Spleen (tissue), 11 donors: ENCODE results near the gene CD207. TPM values are rescaled to one million over a fixed set of nuclear protein-coding genes. Genes with fewer than 3 reads are reported as not detected.

Source experiments
- DNase-seq: peaks from one replicate; pipeline ENCODE4 v3.0.0-alpha.2; 2020
- H3K27ac ChIP-seq, 8 donors: fragments of 200-600 bp; sonication (generic) in 7 of 8; 1 replicate in 4 of 8; 2 replicates in 4 of 8; pipeline versions ENCODE4 v1.5.0 to v1.8.0; 2016 to 2021; ENCODE audit warnings: inconsistent platforms in 4 of 8, mild to moderate bottlenecking in 4 of 8, moderate library complexity in 1 of 8
- H3K27me3 ChIP-seq, 7 donors: fragments of 200-600 bp; sonication (generic) in 6 of 7; replicated peaks in 1 of 7; 1 replicate in 4 of 7; 2 replicates in 3 of 7; pipeline versions ENCODE4 v1.5.0 to v1.8.0; 2016 to 2021; ENCODE audit warnings: inconsistent platforms in 3 of 7, mild to moderate bottlenecking in 1 of 7
- H3K36me3 ChIP-seq, 6 donors: fragments of 200-600 bp; sonication (generic) in 5 of 6; 1 replicate in 4 of 6; 2 replicates in 2 of 6; pipeline versions ENCODE4 v1.5.0 to v1.8.0; 2016 to 2021; ENCODE audit warnings: inconsistent platforms in 2 of 6
- H3K4me1 ChIP-seq, 6 donors: fragments of 200-600 bp; sonication (generic) in 5 of 6; 1 replicate in 3 of 6; 2 replicates in 3 of 6; pipeline versions ENCODE4 v1.5.0 to v1.8.0; 2016 to 2021; ENCODE audit warnings: inconsistent platforms in 3 of 6
- H3K4me3 ChIP-seq, 8 donors: fragments of 200-600 bp; sonication (generic) in 7 of 8; 1 replicate in 4 of 8; 2 replicates in 4 of 8; pipeline versions ENCODE4 v1.5.0 to v1.8.0; 2016 to 2021; ENCODE audit warnings: inconsistent platforms in 4 of 8, mild to moderate bottlenecking in 4 of 8, moderate library complexity in 2 of 8
- H3K9me3 ChIP-seq, 8 donors: fragments of 200-600 bp; sonication (generic) in 7 of 8; 1 replicate in 4 of 8; 2 replicates in 4 of 8; pipeline versions ENCODE4 v1.5.0 to v1.8.0; 2016 to 2021; ENCODE audit warnings: inconsistent platforms in 4 of 8
- POLR2A ChIP-seq, 3 donors: fragments of 450-650 bp; IDR thresholded peaks; one replicate each; pipeline ENCODE4 v1.5.1; 2017; ENCODE audit warnings: antibody characterized with exemption in 3 of 3, mild to moderate bottlenecking in 1 of 3
- POLR2AphosphoS5 ChIP-seq, 3 donors: sonication (generic); formaldehyde crosslinking; IDR thresholded peaks; one replicate each; pipeline ENCODE4 v1.5.1; 2017; ENCODE audit warnings: antibody characterized with exemption in 3 of 3
- WGBS, 5 donors: extraction: QIAGEN DNeasy Blood & Tissue Kit in 3 of 5; methylation state at CpG; one replicate each; pipeline versions ENCODE4 v1.1.5 to v1.1.7; 2013 to 2018; 5-methylcytosine and 5-hydroxymethylcytosine counted together
- intact Hi-C: fragments of 100-400 bp; cut with DNase I; formaldehyde crosslinking; loops from one replicate; pipeline ENCODE4 v1.15.0; 2023; ENCODE audit warnings: low total_unique reads
- polyA plus RNA-seq, 3 donors: library from polyadenylated mRNA; stranded (reverse); fragments of 200-250 nt; gene quantifications; one replicate each; pipeline ENCODE4 v1.2.1, GENCODE V29; 2013
- total RNA-seq, 7 donors: library from RNA; depleted of rRNA in 3 of 7; stranded (reverse); fragments of >200 nt in 3 of 7; fragmentation: NEBNext Ultra II Directional in 4 of 7; extraction: Animal tissue kit (Norgen Biotek cat#: 25700) in 4 of 7; gene quantifications; one replicate each; pipeline versions ENCODE4 v1.1.0 to v1.2.1, GENCODE V29; 2016 to 2021
- TF ChIP-seq, protein P1 (sequence below), 11 experiments: fragments of 200-600 bp in 7 of 11; fragments of 450-650 bp in 4 of 11; sonication (generic) in 4 of 11; IDR thresholded peaks in 8 of 11; conservative IDR thresholded peaks in 3 of 11; 1 replicate in 7 of 11; 2 replicates in 4 of 11; pipeline versions ENCODE4 v1.4.0 to v1.8.0; 2016 to 2021; ENCODE audit warnings: antibody characterized with exemption in 11 of 11, inconsistent platforms in 4 of 11, mild to moderate bottlenecking in 1 of 11
- donor health status: healthy with polysubstance abuse.
- donor health status: DM: no; HTN: no; CAD: no; lungs with moderate emphysema.
- donor health status: DM: no; HTN: no; CAD: no.
- donor health status: Bipolar disorder and iron deficiency.
- donor health status: healthy.
- donor health status: DM: no; HTN: no; CAD: no.
- donor health status: DM: yes; HTN: yes; CAD: no.

CD207 gene
- total and polyA plus RNA-seq, 10 donors: 0.05 to 0.76 (median 0.36) TPM; not detected in 6

DNA sequence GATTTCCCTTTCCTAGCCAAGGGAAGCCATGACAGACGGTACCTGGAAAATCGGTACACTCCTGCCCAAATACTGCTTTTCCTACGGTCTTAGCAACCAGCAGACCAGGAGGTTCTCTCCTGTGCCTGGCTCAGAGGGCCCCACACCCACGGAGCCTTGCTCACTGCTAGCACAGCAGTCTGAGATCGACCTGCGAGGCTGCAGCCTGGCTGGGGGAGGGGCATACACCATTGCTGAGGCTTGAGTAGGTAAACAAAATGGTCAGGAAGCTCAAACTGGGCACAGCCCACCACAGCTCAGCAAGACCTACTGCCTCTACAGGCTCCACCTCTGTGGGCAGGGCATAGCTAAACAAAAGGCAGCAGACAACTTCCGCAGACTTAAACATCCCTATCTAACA is 6.8 kb upstream of the CD207 start:
- intact Hi-C loops: no loop called here
- Histone ChIP-seq H3K36me3 (no peaks in the 10 kb centered on the region), H3K4me1 (no peaks in the 10 kb centered on the region), H3K4me3 (no peak overlapping the region), H3K27me3 (peaks cover 0 to 14% (median 6%) of the 10 kb centered on the region in 7 donors), H3K27ac (no peak overlapping the region), H3K9me3 (peaks cover 0 to 1% (median 0%) of the 10 kb centered on the region in 8 donors)
- no peak for DNase-seq
- 81 to 90% (median 87%) methylated on average over 6 to 7 of the region's 7 CpGs for WGBS, 5 donors
- TF ChIP-seq, protein P1, sequence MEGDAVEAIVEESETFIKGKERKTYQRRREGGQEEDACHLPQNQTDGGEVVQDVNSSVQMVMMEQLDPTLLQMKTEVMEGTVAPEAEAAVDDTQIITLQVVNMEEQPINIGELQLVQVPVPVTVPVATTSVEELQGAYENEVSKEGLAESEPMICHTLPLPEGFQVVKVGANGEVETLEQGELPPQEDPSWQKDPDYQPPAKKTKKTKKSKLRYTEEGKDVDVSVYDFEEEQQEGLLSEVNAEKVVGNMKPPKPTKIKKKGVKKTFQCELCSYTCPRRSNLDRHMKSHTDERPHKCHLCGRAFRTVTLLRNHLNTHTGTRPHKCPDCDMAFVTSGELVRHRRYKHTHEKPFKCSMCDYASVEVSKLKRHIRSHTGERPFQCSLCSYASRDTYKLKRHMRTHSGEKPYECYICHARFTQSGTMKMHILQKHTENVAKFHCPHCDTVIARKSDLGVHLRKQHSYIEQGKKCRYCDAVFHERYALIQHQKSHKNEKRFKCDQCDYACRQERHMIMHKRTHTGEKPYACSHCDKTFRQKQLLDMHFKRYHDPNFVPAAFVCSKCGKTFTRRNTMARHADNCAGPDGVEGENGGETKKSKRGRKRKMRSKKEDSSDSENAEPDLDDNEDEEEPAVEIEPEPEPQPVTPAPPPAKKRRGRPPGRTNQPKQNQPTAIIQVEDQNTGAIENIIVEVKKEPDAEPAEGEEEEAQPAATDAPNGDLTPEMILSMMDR (IDR thresholded peaks at IDR 0.05 in 8 of 11, conservative IDR thresholded peaks at IDR 0.05 in 3 of 11): no peak
- no peak for TF ChIP-seq POLR2A (IDR thresholded peaks at IDR 0.05)
- no peak for TF ChIP-seq POLR2AphosphoS5 (IDR thresholded peaks at IDR 0.05)

DNA sequence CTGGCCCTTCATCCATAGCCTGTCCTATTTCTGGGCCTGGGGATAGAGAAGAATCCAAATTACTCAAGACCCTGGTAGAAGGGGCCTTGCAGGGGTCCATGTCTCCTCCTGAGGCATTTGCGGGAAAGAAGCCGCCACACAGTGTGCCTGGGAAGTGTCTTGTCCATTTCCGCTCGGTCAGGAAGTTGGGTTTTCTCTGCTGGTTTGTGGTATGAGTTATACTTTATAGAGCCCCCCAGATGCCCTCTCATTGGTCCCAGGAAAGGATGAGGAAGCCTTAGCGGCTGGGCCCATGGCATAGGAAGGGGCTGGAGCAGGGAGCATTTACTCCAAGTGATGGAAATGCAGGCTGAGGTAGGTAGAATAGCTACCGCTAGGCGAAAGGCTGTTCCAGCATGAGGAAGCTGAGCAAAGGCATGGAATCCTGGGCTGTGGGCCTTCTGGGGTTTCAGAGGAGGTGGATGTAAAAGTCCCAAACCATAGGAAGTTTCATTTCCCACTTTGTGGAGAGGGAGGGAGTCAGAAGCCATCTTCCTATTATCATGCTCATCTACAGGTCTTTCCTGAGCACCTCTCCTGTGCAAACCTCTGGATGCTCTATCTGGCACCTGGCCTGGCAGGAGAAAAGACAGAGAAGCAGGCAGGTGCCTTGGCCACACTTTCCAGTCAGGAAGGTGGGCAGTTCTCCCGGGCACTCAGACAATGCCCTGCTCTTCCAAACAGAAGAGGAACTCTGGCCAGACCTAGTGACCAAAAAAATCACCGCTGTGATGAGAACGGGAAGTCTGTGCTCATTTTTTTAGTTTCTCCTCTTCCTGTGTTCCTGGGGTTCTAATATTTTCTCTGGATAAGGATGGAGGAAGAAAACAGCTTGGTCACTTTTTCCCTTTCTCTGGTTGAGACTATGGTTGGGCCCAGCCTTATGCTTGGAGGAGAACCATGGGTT is 2.6 kb upstream of the CD207 start:
- no peak for DNase-seq
- no peaks in the 10 kb centered on the region for H3K9me3 ChIP-seq
- no peaks in the 10 kb centered on the region for H3K36me3 ChIP-seq
- no peaks in the 10 kb centered on the region for H3K4me1 ChIP-seq
- no peak overlapping the region for H3K27ac ChIP-seq
- intact Hi-C loops: no loop called here
- WGBS, 5 donors: 66 to 78% (median 75%) methylated on average over 10 of the region's 10 CpGs
- TF ChIP-seq, protein P1 (IDR thresholded peaks at IDR 0.05 in 8 of 11, conservative IDR thresholded peaks at IDR 0.05 in 3 of 11): no peak
- TF ChIP-seq POLR2AphosphoS5 (IDR thresholded peaks at IDR 0.05) (no peak), POLR2A (IDR thresholded peaks at IDR 0.05) (no peak)
- peaks cover 0 to 24% (median 6%) of the 10 kb centered on the region in 7 donors for H3K27me3 ChIP-seq
- H3K4me3 ChIP-seq: no peak overlapping the region

DNA sequence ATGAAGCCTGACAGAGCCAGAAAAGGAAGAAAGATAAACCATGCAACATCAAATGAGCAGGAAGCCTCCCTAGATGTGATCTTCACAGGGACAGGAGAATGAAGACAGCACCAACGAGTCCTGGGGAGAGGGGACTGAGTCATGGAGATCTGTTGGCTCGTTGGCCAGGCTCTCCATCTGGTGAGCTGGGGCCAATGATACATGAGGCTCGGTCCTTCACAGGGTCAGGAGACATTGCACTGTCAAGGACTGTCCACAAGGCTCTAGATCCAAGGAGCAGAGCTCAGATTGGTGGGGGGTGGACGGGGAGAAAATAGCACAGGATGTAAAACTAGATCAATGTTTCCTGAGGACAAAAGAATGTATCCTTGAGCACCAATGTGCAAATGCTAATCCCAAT is 735 bp downstream of the CD207 start:
- DNase-seq: no peak
- intact Hi-C loops: no loop called here
- Histone ChIP-seq H3K4me3 (no peak overlapping the region), H3K9me3 (no peaks in the 10 kb centered on the region), H3K36me3 (no peaks in the 10 kb centered on the region), H3K27ac (no peak overlapping the region), H3K4me1 (peaks cover 0 to 3% (median 0%) of the 10 kb centered on the region in 6 donors), H3K27me3 (peaks cover 0 to 16% (median 0%) of the 10 kb centered on the region in 7 donors)
- 42 to 62% (median 55%) methylated on average over 4 of the region's 4 CpGs for WGBS, 5 donors
- TF ChIP-seq POLR2A (IDR thresholded peaks at IDR 0.05): no peak
- TF ChIP-seq, protein P1 (IDR thresholded peaks at IDR 0.05 in 8 of 11, conservative IDR thresholded peaks at IDR 0.05 in 3 of 11): no peak
- TF ChIP-seq POLR2AphosphoS5 (IDR thresholded peaks at IDR 0.05): no peak

DNA sequence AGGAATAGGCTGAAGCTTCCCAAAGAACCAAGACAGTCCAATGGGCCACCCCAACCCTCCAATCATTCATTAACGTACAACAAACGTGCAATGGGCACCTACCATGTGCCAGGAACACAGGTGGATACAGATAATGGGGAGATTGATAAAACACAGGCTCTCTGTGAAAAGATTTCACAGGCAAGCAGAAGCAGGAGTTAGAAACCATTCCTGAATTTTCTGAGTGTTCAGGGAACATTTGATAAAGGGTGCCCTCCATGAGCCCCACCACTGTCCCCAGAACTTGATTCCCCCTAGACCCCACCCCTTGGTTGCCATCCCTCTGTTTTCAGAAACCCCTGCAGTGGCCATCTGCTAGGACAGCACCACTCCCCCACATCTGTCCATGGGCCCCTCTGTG is 1.5 kb downstream of the CD207 start:
- no peak for TF ChIP-seq POLR2AphosphoS5 (IDR thresholded peaks at IDR 0.05)
- TF ChIP-seq, protein P1 (IDR thresholded peaks at IDR 0.05 in 8 of 11, conservative IDR thresholded peaks at IDR 0.05 in 3 of 11): no peak
- TF ChIP-seq POLR2A (IDR thresholded peaks at IDR 0.05): no peak
- Histone ChIP-seq H3K9me3 (no peaks in the 10 kb centered on the region), H3K27ac (no peak overlapping the region), H3K4me1 (peaks cover 0 to 10% (median 0%) of the 10 kb centered on the region in 6 donors), H3K27me3 (peaks cover 0 to 16% (median 0%) of the 10 kb centered on the region in 7 donors), H3K4me3 (no peak overlapping the region), H3K36me3 (no peaks in the 10 kb centered on the region)
- DNase-seq: no peak
- intact Hi-C loops: no loop called here
- 74 to 90% (median 85%) methylated on average over 2 of the region's 2 CpGs for WGBS, 5 donors
